Thyroid gland (tissue), 4 donors: ENCODE results near the gene WNT3.

Source experiments
- CTCF ChIP-seq, 6 experiments: fragments of 200-600 bp in 3 of 6; fragments of 450-650 bp in 3 of 6; sonication (generic) in 3 of 6; IDR thresholded peaks; one replicate each; pipeline ENCODE4 v1.5.1; 2016 to 2019; ENCODE audit warnings: antibody characterized with exemption in 6 of 6, mild to moderate bottlenecking in 2 of 6, inconsistent platforms in 1 of 6, moderate library complexity in 1 of 6
- POLR2A ChIP-seq, 2 donors: fragments of 450-650 bp; IDR thresholded peaks; one replicate each; pipeline ENCODE4 v1.6.1; 2017; ENCODE audit warnings: antibody characterized with exemption in 2 of 2, mild to moderate bottlenecking in 2 of 2, moderate library complexity in 1 of 2

- TF ChIP-seq CTCF (IDR thresholded peaks at IDR 0.05) (no peak), POLR2A (IDR thresholded peaks at IDR 0.05) (no peak)
Observed at GRCh38 chr17:46751425-46751824, 67.1 kb downstream of the WNT3 start.
